T-helper 17 cell (primary cell): ENCODE results near the gene CCL4L2. TPM values are rescaled to one million over a fixed set of nuclear protein-coding genes. Genes with fewer than 3 reads are reported as not detected.
"Not testable (repeated sequence)": the region's sequence is repeated elsewhere in the genome, so short reads cannot be mapped to it uniquely, and the experiment has no call there.

Source experiments
- ATAC-seq: fragments of 150-1000 bp; cut with Tn5 transposase; 2 replicates; pipeline ENCODE4 v1.10.0; 2021; ENCODE audit warnings: mild to moderate bottlenecking, moderate library complexity
- DNase-seq, 3 donors: peaks; one replicate each; pipeline versions ENCODE4 v3.0.0 to v3.0.0-alpha.2; 2020 to 2021
- H3K9me3 ChIP-seq: one replicate; pipeline ENCODE4 v1.7.0; 2013; ENCODE audit warnings: low read length, mild to moderate bottlenecking; ENCODE audit not compliant: control insufficient read depth, poor library complexity, severe bottlenecking
- H3K27ac Mint-ChIP-seq: one replicate; pipeline ENCODE4 v1.8.0; 2022; ENCODE audit warnings: mild to moderate bottlenecking, moderate library complexity, mixed read lengths
- H3K27me3 Mint-ChIP-seq: one replicate; pipeline ENCODE4 v1.8.0; 2022; ENCODE audit warnings: mixed read lengths
- H3K36me3 Mint-ChIP-seq: one replicate; pipeline ENCODE4 v1.8.0; 2022; ENCODE audit warnings: low read depth, mixed read lengths
- H3K4me1 Mint-ChIP-seq: one replicate; pipeline ENCODE4 v1.8.0; 2022; ENCODE audit warnings: mild to moderate bottlenecking, mixed read lengths
- H3K4me3 Mint-ChIP-seq: one replicate; pipeline ENCODE4 v1.8.0; 2022; ENCODE audit warnings: mild to moderate bottlenecking, moderate library complexity, mixed read lengths
- total RNA-seq, 4 donors: library from RNA in 2 of 4; stranded (reverse) in 2 of 4; gene quantifications; one replicate each; pipeline ENCODE4 v1.2.3 and lab custom pipeline; 2022 to 2026

The CCL4L2 gene
- total RNA-seq, 2 donors from 2014 or later: 0.62 to 1.6 TPM

DNA sequence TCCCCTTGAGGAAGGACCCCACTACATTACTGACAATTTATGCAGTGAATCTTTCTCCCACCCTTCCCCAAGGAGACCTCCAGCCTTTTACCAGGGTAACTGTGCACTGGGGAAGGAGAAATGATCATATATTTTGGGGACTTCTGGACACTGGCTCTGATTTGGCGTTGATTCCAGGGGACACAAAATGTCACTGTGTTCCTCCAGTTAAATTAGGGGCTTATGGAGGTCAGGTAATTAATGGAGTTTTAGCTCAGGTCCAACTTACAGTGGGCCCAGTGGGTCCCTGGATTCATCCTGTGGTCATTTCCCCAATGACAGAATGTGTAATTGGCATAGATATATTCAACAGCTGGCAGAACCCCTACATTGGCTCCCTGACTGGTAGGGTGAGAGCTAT, 8.7 kb downstream of the CCL4L2 start:
- DNase-seq, H3K36me3 Mint-ChIP-seq, H3K9me3 ChIP-seq, ATAC-seq, H3K4me3 Mint-ChIP-seq, H3K27ac Mint-ChIP-seq, H3K4me1 Mint-ChIP-seq: not testable (repeated sequence)
- peaks cover 17% of the 10 kb centered on the region for H3K27me3 Mint-ChIP-seq

DNA sequence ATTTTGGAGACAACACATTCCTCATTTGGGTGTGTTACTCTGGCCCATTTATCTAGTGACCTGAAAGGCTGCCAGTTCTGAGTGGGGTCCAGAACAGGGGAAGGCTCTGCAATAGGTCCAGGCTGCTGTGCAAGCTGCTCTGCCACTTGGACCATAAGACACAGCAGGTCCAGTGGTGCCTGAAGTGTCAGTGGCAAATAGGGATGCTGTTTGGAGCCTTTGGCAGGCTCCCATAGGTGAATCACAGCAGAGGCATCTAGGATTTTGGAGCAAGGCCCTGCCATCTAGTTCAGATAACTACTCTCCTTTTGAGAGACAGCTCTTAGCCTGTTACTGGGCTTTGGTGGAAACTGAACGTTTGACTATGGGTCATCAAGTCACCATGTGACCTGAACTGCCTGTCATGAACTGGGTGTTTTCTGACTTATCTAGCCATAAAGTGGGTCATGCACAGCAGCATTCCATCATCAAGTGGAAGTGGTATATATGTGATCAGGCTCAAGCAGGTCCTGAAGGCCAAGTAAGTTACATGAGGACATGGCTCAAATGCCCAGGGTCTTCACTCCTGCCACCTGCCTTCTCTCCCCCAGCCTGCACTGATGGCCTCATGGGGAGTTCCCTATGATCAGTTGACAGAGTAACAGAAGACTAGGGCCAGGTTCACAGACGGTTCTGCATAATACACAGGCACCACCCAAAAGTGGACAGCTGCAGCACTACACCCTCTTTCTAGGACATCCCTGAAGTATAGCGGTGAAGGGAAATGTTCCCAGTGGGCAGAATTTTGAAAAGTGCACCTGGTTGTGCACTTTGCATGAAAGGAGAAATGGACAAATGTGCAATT, 10.1 kb downstream of the CCL4L2 start:
- H3K4me1 Mint-ChIP-seq, H3K4me3 Mint-ChIP-seq, H3K36me3 Mint-ChIP-seq, DNase-seq, H3K9me3 ChIP-seq, ATAC-seq, H3K27ac Mint-ChIP-seq: not testable (repeated sequence)
- peaks cover 13% of the 10 kb centered on the region for H3K27me3 Mint-ChIP-seq

DNA sequence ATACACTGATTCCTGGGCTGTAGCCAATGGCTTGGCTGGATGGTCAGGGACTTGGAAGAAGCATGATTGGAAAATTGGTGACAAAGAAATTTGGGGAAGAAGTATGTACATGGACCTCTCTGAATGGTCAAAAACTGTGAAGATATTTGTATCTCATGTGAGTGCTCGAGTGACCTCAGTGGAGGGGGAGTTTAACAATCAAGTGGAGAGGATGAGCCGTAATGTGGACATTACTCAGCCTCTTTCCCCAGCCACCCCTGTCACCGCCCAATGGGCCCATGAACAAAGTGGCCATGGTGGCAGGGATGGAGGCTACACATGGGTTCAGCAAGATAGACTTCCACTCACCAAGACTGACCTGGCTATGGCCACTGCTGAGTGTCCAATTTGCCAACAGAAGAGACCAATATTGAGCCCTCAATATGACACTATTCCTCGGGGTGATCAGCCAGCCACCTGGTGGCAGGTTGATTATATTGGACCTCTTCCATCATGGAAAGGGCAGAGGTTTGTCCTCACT, 10.8 kb downstream of the CCL4L2 start:
- not testable (repeated sequence) for H3K4me1 Mint-ChIP-seq, H3K9me3 ChIP-seq, H3K27ac Mint-ChIP-seq, DNase-seq, ATAC-seq, H3K36me3 Mint-ChIP-seq, H3K4me3 Mint-ChIP-seq
- peaks cover 13% of the 10 kb centered on the region for H3K27me3 Mint-ChIP-seq

DNA sequence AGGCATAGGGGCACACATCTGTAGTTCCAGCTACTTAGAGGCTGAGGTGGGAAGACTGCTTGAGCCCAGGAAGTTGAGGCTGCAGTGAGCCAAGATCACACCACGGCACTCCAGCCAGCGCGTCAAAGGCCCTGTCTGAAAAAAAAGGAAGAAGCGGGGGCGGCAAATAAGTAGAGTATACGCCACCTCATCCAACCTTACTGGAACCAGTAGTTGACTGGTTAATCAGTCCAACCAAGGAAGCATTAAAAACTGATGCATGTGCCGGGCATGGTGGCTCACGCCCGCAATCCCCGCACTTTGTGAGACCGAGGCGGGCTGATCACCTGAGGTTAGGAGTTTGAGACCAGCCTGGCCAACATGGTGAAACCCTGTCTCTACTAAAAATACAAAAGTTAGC, 12.1 kb downstream of the CCL4L2 start:
- not testable (repeated sequence) for ATAC-seq, H3K36me3 Mint-ChIP-seq, H3K9me3 ChIP-seq, H3K4me3 Mint-ChIP-seq, H3K4me1 Mint-ChIP-seq, DNase-seq, H3K27ac Mint-ChIP-seq
- peaks cover 13% of the 10 kb centered on the region for H3K27me3 Mint-ChIP-seq

DNA sequence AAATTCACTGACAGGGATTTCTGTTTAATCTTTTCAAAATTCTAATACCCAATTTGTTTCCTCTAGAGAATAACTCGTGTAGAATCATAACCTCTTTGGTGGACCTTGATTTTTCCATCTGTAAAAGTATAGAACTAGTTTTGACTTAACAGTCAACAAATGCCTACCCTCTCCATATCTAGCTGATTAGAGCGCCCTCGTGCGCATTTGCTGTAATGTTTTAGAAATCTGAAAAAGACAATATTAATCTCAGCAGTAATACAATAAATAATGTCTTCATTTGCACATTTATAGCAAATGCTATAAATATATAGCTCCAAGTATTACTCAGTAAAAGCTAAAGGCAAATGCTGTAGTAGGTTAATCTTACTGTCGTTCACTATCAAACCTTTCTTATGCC, 18.8 kb downstream of the CCL4L2 start:
- not testable (repeated sequence) for H3K27ac Mint-ChIP-seq, H3K4me3 Mint-ChIP-seq, H3K4me1 Mint-ChIP-seq, DNase-seq, H3K9me3 ChIP-seq, ATAC-seq, H3K36me3 Mint-ChIP-seq, H3K27me3 Mint-ChIP-seq

DNA sequence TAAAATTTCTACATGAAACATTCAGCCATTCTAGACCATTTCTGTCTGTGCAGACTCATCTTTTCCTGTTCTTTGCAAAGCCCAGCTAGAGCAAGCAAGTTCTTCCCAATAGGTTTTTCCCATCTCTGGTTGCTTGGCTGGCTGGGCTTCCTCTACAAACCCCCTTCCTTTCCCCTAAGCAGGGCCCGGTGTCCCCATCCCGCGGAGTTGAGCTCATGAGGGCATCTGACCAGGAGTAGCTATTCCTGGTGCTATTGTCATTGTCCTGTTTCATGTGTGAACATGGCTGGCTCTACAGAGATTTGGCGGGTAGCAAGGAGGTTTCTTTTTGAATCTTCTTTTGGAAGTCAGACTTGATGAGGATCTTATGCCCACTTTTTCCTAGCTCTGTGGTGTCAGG, 31.2 kb downstream of the CCL4L2 start:
- ATAC-seq, H3K4me1 Mint-ChIP-seq, DNase-seq, H3K27me3 Mint-ChIP-seq, H3K36me3 Mint-ChIP-seq, H3K9me3 ChIP-seq, H3K27ac Mint-ChIP-seq, H3K4me3 Mint-ChIP-seq: not testable (repeated sequence)

Other genes with a start within 250 kb of the CCL4L2 start
- not detected for gene CCL16, start 229.6 kb upstream of the CCL4L2 start, total RNA-seq
- not detected for gene CCL14, start 224.3 kb upstream of the CCL4L2 start, total RNA-seq
- gene CCL15, start 209.5 kb upstream of the CCL4L2 start, total RNA-seq: not detected
- not detected for gene CCL23, start 193.1 kb upstream of the CCL4L2 start, total RNA-seq
- gene CCL18, start 146.8 kb upstream of the CCL4L2 start, total RNA-seq: not detected
- gene CCL3, start 120.9 kb upstream of the CCL4L2 start, total RNA-seq: 1 to 10 TPM; 5.8 to 8.8 TPM
- 1 to 10 TPM; 2.2 to 2.4 TPM for gene CCL4, start 107.2 kb upstream of the CCL4L2 start, total RNA-seq
- gene TBC1D3B, start 34.4 kb upstream of the CCL4L2 start, total RNA-seq: 1 to 10 TPM; 3.5 to 3.6 TPM
- 1 to 10 TPM; 4.7 to 5.3 TPM for gene CCL3L1, start 14.3 kb upstream of the CCL4L2 start, total RNA-seq
- under 1 TPM; 0.57 to 0.67 TPM for gene TBC1D3I, start 53.5 kb downstream of the CCL4L2 start, total RNA-seq
- gene TBC1D3G, start 112.8 kb downstream of the CCL4L2 start, total RNA-seq: under 1 TPM in 1 of 2 donors, not detected in 1; 0.75 TPM
- not detected for gene TBC1D3H, start 177.4 kb downstream of the CCL4L2 start, total RNA-seq